Breast epithelium (tissue), 3 donors: Measurements from ENCODE around the gene RPS6KB2.

Source experiments
- POLR2A ChIP-seq: fragments of 450-650 bp; IDR thresholded peaks from one replicate; pipeline ENCODE4 v1.6.1; 2016; ENCODE audit warnings: antibody characterized with exemption, mild to moderate bottlenecking, moderate library complexity
- POLR2AphosphoS5 ChIP-seq, 3 donors: sonication (generic); formaldehyde crosslinking; IDR thresholded peaks; one replicate each; pipeline ENCODE4 v1.6.1; 2017; ENCODE audit warnings: antibody characterized with exemption in 3 of 3
- TF ChIP-seq, protein P1 (sequence below), 3 donors: fragments of 450-650 bp; IDR thresholded peaks; one replicate each; pipeline ENCODE4 v1.5.1; 2016 to 2017; ENCODE audit warnings: antibody characterized with exemption in 3 of 3, mild to moderate bottlenecking in 3 of 3, moderate library complexity in 3 of 3

DNA sequence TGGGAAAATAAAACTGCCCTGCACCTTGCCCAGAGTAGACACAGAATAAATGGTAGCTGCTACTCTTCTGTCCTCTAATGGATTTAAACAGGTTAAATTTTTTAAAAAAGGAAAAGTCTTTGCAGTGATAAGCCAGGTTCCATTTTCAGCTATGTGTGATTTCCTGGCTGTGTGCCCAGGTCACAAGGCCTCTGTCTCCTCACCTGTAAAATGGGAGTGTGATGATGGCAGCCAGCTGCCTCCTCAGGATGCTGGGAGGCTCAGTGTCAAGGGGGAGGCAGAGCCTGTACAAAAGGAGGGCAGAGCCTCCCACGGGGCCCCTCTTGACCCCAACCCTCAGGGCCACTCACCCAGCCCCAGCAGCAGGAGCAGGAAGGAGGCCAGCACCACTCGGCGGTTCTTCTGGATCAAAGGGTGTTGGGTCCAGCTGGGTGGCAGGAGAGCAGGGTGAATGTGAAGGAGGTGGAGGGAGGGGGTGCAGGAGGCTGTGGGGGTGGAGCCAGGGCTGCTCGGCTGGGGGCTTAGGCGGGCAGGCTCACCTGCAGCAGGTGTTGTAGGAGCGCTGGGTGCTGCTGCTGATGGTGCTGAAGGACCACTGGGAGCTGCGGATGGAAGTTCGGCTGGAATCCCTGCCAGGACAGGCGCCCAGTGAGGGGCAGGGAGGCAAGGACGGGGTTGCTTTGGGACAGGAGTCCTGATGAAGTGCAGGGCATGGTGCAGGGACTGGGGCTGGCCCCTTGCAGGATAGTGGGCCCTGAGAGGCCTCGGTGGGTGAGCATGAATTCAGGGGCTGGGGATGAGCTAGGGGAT is 38.9 kb downstream of the RPS6KB2 start:
- TF ChIP-seq, protein P1, sequence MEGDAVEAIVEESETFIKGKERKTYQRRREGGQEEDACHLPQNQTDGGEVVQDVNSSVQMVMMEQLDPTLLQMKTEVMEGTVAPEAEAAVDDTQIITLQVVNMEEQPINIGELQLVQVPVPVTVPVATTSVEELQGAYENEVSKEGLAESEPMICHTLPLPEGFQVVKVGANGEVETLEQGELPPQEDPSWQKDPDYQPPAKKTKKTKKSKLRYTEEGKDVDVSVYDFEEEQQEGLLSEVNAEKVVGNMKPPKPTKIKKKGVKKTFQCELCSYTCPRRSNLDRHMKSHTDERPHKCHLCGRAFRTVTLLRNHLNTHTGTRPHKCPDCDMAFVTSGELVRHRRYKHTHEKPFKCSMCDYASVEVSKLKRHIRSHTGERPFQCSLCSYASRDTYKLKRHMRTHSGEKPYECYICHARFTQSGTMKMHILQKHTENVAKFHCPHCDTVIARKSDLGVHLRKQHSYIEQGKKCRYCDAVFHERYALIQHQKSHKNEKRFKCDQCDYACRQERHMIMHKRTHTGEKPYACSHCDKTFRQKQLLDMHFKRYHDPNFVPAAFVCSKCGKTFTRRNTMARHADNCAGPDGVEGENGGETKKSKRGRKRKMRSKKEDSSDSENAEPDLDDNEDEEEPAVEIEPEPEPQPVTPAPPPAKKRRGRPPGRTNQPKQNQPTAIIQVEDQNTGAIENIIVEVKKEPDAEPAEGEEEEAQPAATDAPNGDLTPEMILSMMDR (IDR thresholded peaks at IDR 0.05) = no peak
- TF ChIP-seq POLR2A = no peak
- TF ChIP-seq POLR2AphosphoS5 (IDR thresholded peaks at IDR 0.05) = no peak
